GM12878 (cell line): ENCODE data around the gene SOCS1. TPM values are rescaled to one million over a fixed set of nuclear protein-coding genes. Genes with fewer than 3 reads are reported as not detected.

Source experiments
- ATF2 ChIP-seq: IDR thresholded peaks from 2 replicates; pipeline ENCODE4 v1.6.1; 2012; ENCODE audit warnings: low read length, inconsistent platforms
- CHD1 ChIP-seq: IDR thresholded peaks from 2 replicates; pipeline ENCODE4 v1.6.1; 2012; ENCODE audit warnings: low read depth, low read length, improper control_type of control experiment
- CREB1 ChIP-seq: IDR thresholded peaks from 2 replicates; pipeline ENCODE4 v1.6.1; 2012; ENCODE audit warnings: low read depth, mild to moderate bottlenecking, inconsistent platforms
- DPF2 ChIP-seq: fragments of 450-650 bp; IDR thresholded peaks from 2 replicates; pipeline ENCODE4 v1.6.1; 2017; ENCODE audit warnings: mild to moderate bottlenecking
- E2F4 ChIP-seq: IDR thresholded peaks from 2 replicates; pipeline ENCODE4 v1.6.1; 2012; ENCODE audit warnings: low read depth, low read length, improper control_type of control experiment
- IRF4 ChIP-seq: IDR thresholded peaks from 2 replicates; pipeline ENCODE4 v1.6.1; 2011; ENCODE audit warnings: low read depth, low read length
- KAT2A ChIP-seq: conservative IDR thresholded peaks from 2 replicates; pipeline ENCODE4 v1.6.1; 2011; ENCODE audit warnings: low read depth, low read length; ENCODE audit not compliant: control insufficient read depth
- MEF2A ChIP-seq: IDR thresholded peaks from 2 replicates; pipeline ENCODE4 v1.6.1; 2011; ENCODE audit warnings: low read depth, mild to moderate bottlenecking, low read length, moderate library complexity; ENCODE audit not compliant: insufficient read depth
- MYC ChIP-seq: IDR thresholded peaks from 2 replicates; pipeline ENCODE4 v1.6.1; 2011; ENCODE audit warnings: mild to moderate bottlenecking, low read length, moderate library complexity, inconsistent platforms; ENCODE audit not compliant: insufficient read depth, insufficient replicate concordance, insufficient read length, severe bottlenecking
- NBN ChIP-seq: fragments of 450-650 bp; IDR thresholded peaks from 2 replicates; pipeline ENCODE4 v1.6.1; 2016
- PBX3 ChIP-seq: IDR thresholded peaks from 2 replicates; pipeline ENCODE4 v1.6.1; 2011; ENCODE audit warnings: mild to moderate bottlenecking, low read depth, low read length, moderate library complexity; ENCODE audit not compliant: insufficient replicate concordance
- POU2F2 ChIP-seq: IDR thresholded peaks from 3 replicates; pipeline ENCODE4 v1.6.1; 2011; ENCODE audit warnings: low read depth, mild to moderate bottlenecking, low read length, borderline replicate concordance
- SP1 ChIP-seq: IDR thresholded peaks from one replicate; pipeline ENCODE4 v1.6.1; 2011; ENCODE audit warnings: low read depth, low read length
- SPI1 ChIP-seq: IDR thresholded peaks from 2 replicates; pipeline ENCODE4 v1.6.1; 2011; ENCODE audit warnings: low read depth, mild to moderate bottlenecking, low read length, moderate library complexity, borderline replicate concordance; ENCODE audit not compliant: insufficient read depth
- STAT3 ChIP-seq: IDR thresholded peaks from 2 replicates; pipeline ENCODE4 v1.6.1; 2011; ENCODE audit warnings: low read depth, low read length, improper control_type of control experiment
- TCF12 ChIP-seq: IDR thresholded peaks from 2 replicates; pipeline ENCODE4 v1.6.1; 2011; ENCODE audit warnings: low read depth, mild to moderate bottlenecking, low read length
- USF2 ChIP-seq: IDR thresholded peaks from 2 replicates; pipeline ENCODE4 v1.6.1; 2011; ENCODE audit warnings: low read depth, low read length, improper control_type of control experiment, borderline replicate concordance
- ZNF217 ChIP-seq: fragments of 450-650 bp; IDR thresholded peaks from 2 replicates; pipeline ENCODE4 v1.6.1; 2017; ENCODE audit warnings: antibody characterized with exemption, mild to moderate bottlenecking
- polyA plus RNA-seq, 11 experiments: library from polyadenylated mRNA; depleted of rRNA in 4 of 11; unstranded in 6 of 11; stranded (reverse) in 5 of 11; fragments of >200 nt; fragmentation: Nextera tagmentation in 4 of 11; fragmentation: Illumina TruSeq in 1 of 11; extraction: Ambion mirVana in 4 of 11; extraction: Trizol in 1 of 11; gene quantifications; 1 replicate in 1 of 11; 2 replicates in 10 of 11; pipeline versions ENCODE4 v1.2.1 to v1.2.3, GENCODE V29; 2011 to 2016; ENCODE audit warnings: inconsistent platforms in 2 of 11, missing spikeins in 2 of 11, low read depth in 1 of 11
- total RNA-seq, 4 experiments: library from RNA; depleted of rRNA in 3 of 4; stranded (reverse); fragments of >200 nt in 3 of 4; fragmentation: Illumina TruSeq in 1 of 4; extraction: Trizol in 1 of 4; gene quantifications; 2 replicates each; pipeline versions ENCODE4 v1.2.1 to v1.2.3, GENCODE V29; 2013 to 2021

The SOCS1 gene
- total and polyA plus RNA-seq, 10 of the 15 experiments (the other 5 are each of a cell fraction or from before 2014, with no cell fraction given), result 0.42 to 39.8 (median 11.2) TPM

GRCh38 chr16:11264155-11264832 is 8.3 kb upstream of the SOCS1 start (continued):
- TF ChIP-seq CHD1 (no peak), DPF2 (peak; percentile 35; the same call in 1 of the 2 replicates), PBX3 (no peak), SP1 (no peak), E2F4 (no peak), TCF12 (no peak), SPI1 (peak; percentile 91), USF2 (no peak), CREB1 (no peak), MEF2A (no peak), STAT3 (no peak), ZNF217 (peak; percentile 81), NBN (0 out of 2 replicates have a peak, but pooled peaks have one; percentile 47), KAT2A (no peak), ATF2 (no peak), POU2F2 (no peak), IRF4 (0 out of 2 replicates have a peak, but pooled peaks have one; percentile 2), MYC (no peak)
